Tibial nerve (tissue), 4 donors: Measurements from ENCODE around the gene HOXA9. TPM values are rescaled to one million over a fixed set of nuclear protein-coding genes. Genes with fewer than 3 reads are reported as not detected.

ENCODE experiments used
- DNase-seq, 2 donors: peaks; one replicate each; pipeline ENCODE4 v3.0.0-alpha.2; 2019; ENCODE audit warnings: low spot score in 2 of 2
- H3K27ac ChIP-seq, 4 donors: fragments of 200-600 bp; sonication (generic) in 3 of 4; one replicate each; pipeline ENCODE4 v1.5.1; 2017 to 2019; ENCODE audit warnings: mild to moderate bottlenecking in 1 of 4
- H3K27me3 ChIP-seq, 2 donors: fragments of 200-600 bp; sonication (generic) in 1 of 2; one replicate each; pipeline versions ENCODE4 v1.5.1 to v1.6.0; 2017 to 2019
- H3K36me3 ChIP-seq, 3 donors: fragments of 200-600 bp; sonication (generic); one replicate each; pipeline ENCODE4 v1.5.1; 2018 to 2019
- H3K4me1 ChIP-seq, 4 donors: fragments of 200-600 bp; sonication (generic) in 3 of 4; one replicate each; pipeline ENCODE4 v1.5.1; 2017 to 2019
- H3K4me3 ChIP-seq, 4 donors: fragments of 200-600 bp; sonication (generic) in 3 of 4; one replicate each; pipeline ENCODE4 v1.5.1; 2017 to 2019; ENCODE audit warnings: mild to moderate bottlenecking in 1 of 4, moderate library complexity in 1 of 4
- H3K9me3 ChIP-seq, 4 donors: fragments of 200-600 bp; sonication (generic) in 3 of 4; one replicate each; pipeline ENCODE4 v1.5.1; 2017 to 2019
- CTCF ChIP-seq, 5 experiments: fragments of 200-600 bp in 3 of 5; fragments of 450-650 bp in 2 of 5; sonication (generic) in 3 of 5; IDR thresholded peaks; one replicate each; pipeline ENCODE4 v1.5.1; 2016 to 2019; ENCODE audit warnings: antibody characterized with exemption in 5 of 5, mild to moderate bottlenecking in 3 of 5, moderate library complexity in 2 of 5
- EP300 ChIP-seq, 2 donors: sonication (generic); formaldehyde crosslinking; IDR thresholded peaks; one replicate each; pipeline ENCODE4 v1.6.1; 2017; ENCODE audit warnings: antibody characterized with exemption in 2 of 2, mild to moderate bottlenecking in 1 of 2
- POLR2A ChIP-seq, 2 donors: fragments of 450-650 bp; IDR thresholded peaks; one replicate each; pipeline ENCODE4 v1.6.1; 2017; ENCODE audit warnings: antibody characterized with exemption in 2 of 2, mild to moderate bottlenecking in 2 of 2, moderate library complexity in 2 of 2
- WGBS, 2 donors: methylation state at CpG; one replicate each; pipeline ENCODE4 v1.1.5; 2018; 5-methylcytosine and 5-hydroxymethylcytosine counted together
- total RNA-seq, 4 donors: library from RNA; depleted of rRNA; stranded (reverse); fragments of >200 nt; gene quantifications; one replicate each; pipeline ENCODE4 v1.1.0, GENCODE V29; 2016

Gene HOXA9
- total RNA-seq, 4 donors from 2014 or later: 10.5 to 13.8 (median 12.7) TPM

- Histone ChIP-seq H3K27ac (no peak overlapping the region), H3K4me1 (peaks cover 0 to 63% (median 34%) of the 10 kb centered on the region in 4 donors), H3K36me3 (no peaks in the 10 kb centered on the region), H3K4me3 (peak overlapping the region in 2 of 4 donors; percentile 0 to 53), H3K9me3 (no peaks in the 10 kb centered on the region), H3K27me3 (peaks cover 7 to 90% of the 10 kb centered on the region in 2 donors)
- TF ChIP-seq EP300 (IDR thresholded peaks at IDR 0.05) (no peak), POLR2A (IDR thresholded peaks at IDR 0.05) (no peak), CTCF (IDR thresholded peaks at IDR 0.05) (no peak)
- DNase-seq: no peak
- WGBS, 2 donors: 34 to 36% methylated on average over 14 of the region's 14 CpGs
Measured at GRCh38 chr7:27200761-27201579, 35.6 kb upstream of the HOXA9 start.

GRCh38 chr7:27199849-27200760 lies 34.8 kb upstream of the HOXA9 start, which contains the start of gene HOXA13:
Gene HOXA13, minus strand, starts transcription at chr7:27200091. Its CDS starts 14 bp downstream, at chr7:27200077.
- DNase-seq: peak in 1 of 2 donors; percentile 12
- H3K9me3 ChIP-seq: no peaks in the 10 kb centered on the region
- H3K27me3 ChIP-seq: peaks cover 7 to 90% of the 10 kb centered on the region in 2 donors
- WGBS, 2 donors: 1 to 3% methylated on average over 34 to 43 of the region's 99 CpGs
- no peak for TF ChIP-seq CTCF (IDR thresholded peaks at IDR 0.05)
- TF ChIP-seq EP300 (IDR thresholded peaks at IDR 0.05): no peak
- no peak for TF ChIP-seq POLR2A (IDR thresholded peaks at IDR 0.05)
- H3K27ac ChIP-seq: no peak within 1 kb of the TSS
- H3K36me3 ChIP-seq: no peaks in the 10 kb centered on the region
- peak within 1 kb of the TSS; percentile 27 to 53 (median 40) for H3K4me3 ChIP-seq
- peaks cover 0 to 55% (median 28%) of the 10 kb centered on the region in 4 donors for H3K4me1 ChIP-seq

- H3K27me3 ChIP-seq: peaks cover 7 to 90% of the 10 kb centered on the region in 2 donors
- H3K4me3 ChIP-seq: peak overlapping the region in 3 of 4 donors; percentile 21 to 53 (median 50)
- peaks cover 0 to 45% (median 23%) of the 10 kb centered on the region in 4 donors for H3K4me1 ChIP-seq
- no peaks in the 10 kb centered on the region for H3K36me3 ChIP-seq
- no peak for DNase-seq
- no peak for TF ChIP-seq CTCF (IDR thresholded peaks at IDR 0.05)
- no peak for TF ChIP-seq EP300 (IDR thresholded peaks at IDR 0.05)
- no peak for TF ChIP-seq POLR2A (IDR thresholded peaks at IDR 0.05)
- no peak overlapping the region for H3K27ac ChIP-seq
- no peaks in the 10 kb centered on the region for H3K9me3 ChIP-seq
- 2 to 10% methylated on average over 12 to 51 of the region's 93 CpGs for WGBS, 2 donors
Measured at GRCh38 chr7:27198871-27199801, 33.8 kb upstream of the HOXA9 start.

- H3K4me3 ChIP-seq: peak overlapping the region in 1 of 4 donors; percentile 53
- H3K9me3 ChIP-seq: no peaks in the 10 kb centered on the region
- no peaks in the 10 kb centered on the region for H3K36me3 ChIP-seq
- no peak for DNase-seq
- H3K4me1 ChIP-seq: peaks cover 0 to 49% (median 24%) of the 10 kb centered on the region in 4 donors
- H3K27me3 ChIP-seq: peaks cover 7 to 90% of the 10 kb centered on the region in 2 donors
- TF ChIP-seq CTCF (IDR thresholded peaks at IDR 0.05) (no peak), EP300 (IDR thresholded peaks at IDR 0.05) (peak in 1 of 2 donors; percentile 9)
- WGBS, 2 donors: 23 to 41% methylated on average over 29 of the region's 29 CpGs
- no peak overlapping the region for H3K27ac ChIP-seq
Measured at GRCh38 chr7:27198138-27198841, 33.0 kb upstream of the HOXA9 start.
